Fibroblast of lung (primary cell): ENCODE measurements around the gene CPM. TPM values are rescaled to one million over a fixed set of nuclear protein-coding genes. Genes with fewer than 3 reads are reported as not detected.

Experiments
- DNase-seq, 2 donors: peaks; one replicate each; pipeline versions ENCODE4 v3.0.0 to v3.0.0-alpha.2; 2010; ENCODE audit warnings: low read depth in 2 of 2
- H2AFZ ChIP-seq: 2 replicates; pipeline ENCODE4 v1.5.1; 2012; ENCODE audit warnings: low read length, control low read depth, inconsistent platforms
- H3K27ac ChIP-seq: 2 replicates; pipeline ENCODE4 v1.5.1; 2011; ENCODE audit warnings: low read length, control low read depth; ENCODE audit not compliant: insufficient read depth
- H3K27me3 ChIP-seq: 2 replicates; pipeline ENCODE4 v1.5.1; 2011; ENCODE audit warnings: mild to moderate bottlenecking, low read length; ENCODE audit not compliant: control insufficient read depth, insufficient read depth
- H3K36me3 ChIP-seq: 2 replicates; pipeline ENCODE4 v1.5.1; 2011; ENCODE audit warnings: low read length; ENCODE audit not compliant: control insufficient read depth, insufficient read depth
- H3K4me1 ChIP-seq: 2 replicates; pipeline ENCODE4 v1.5.1; 2011; ENCODE audit warnings: low read length; ENCODE audit not compliant: control insufficient read depth, insufficient read depth; ENCODE audit errors: extremely low read depth
- H3K4me2 ChIP-seq: 2 replicates; pipeline ENCODE4 v1.5.1; 2011; ENCODE audit warnings: low read length, control low read depth; ENCODE audit not compliant: insufficient read depth; ENCODE audit errors: extremely low read depth
- H3K4me3 ChIP-seq, 4 experiments: fragments of 200-600 bp in 1 of 4; sonication (generic) in 1 of 4; replicated peaks in 1 of 4; 2 replicates each; pipeline ENCODE4 v1.5.1; 2011 to 2016; ENCODE audit warnings: low read length in 4 of 4, low read depth in 3 of 4, mild to moderate bottlenecking in 3 of 4, control low read depth in 2 of 4, inconsistent platforms in 1 of 4, mixed read lengths in 1 of 4; ENCODE audit not compliant: insufficient read depth in 1 of 4; ENCODE audit errors: control extremely low read depth in 1 of 4
- H3K79me2 ChIP-seq: 2 replicates; pipeline ENCODE4 v1.5.1; 2012; ENCODE audit warnings: mild to moderate bottlenecking, low read length, inconsistent platforms; ENCODE audit not compliant: control insufficient read depth, insufficient read depth
- H3K9ac ChIP-seq: 2 replicates; pipeline ENCODE4 v1.5.1; 2011; ENCODE audit warnings: mild to moderate bottlenecking, low read length, control low read depth; ENCODE audit not compliant: insufficient read depth
- H3K9me3 ChIP-seq: 2 replicates; pipeline ENCODE4 v1.5.1; 2012; ENCODE audit warnings: low read depth, low read length; ENCODE audit not compliant: control insufficient read depth, insufficient read depth
- H4K20me1 ChIP-seq: 2 replicates; pipeline ENCODE4 v1.5.1; 2011; ENCODE audit warnings: low read length; ENCODE audit not compliant: control insufficient read depth, insufficient read depth; ENCODE audit errors: extremely low read depth
- CTCF ChIP-seq, 2 donors: IDR thresholded peaks in 1 of 2; conservative IDR thresholded peaks in 1 of 2; 1 replicate in 1 of 2; 2 replicates in 1 of 2; pipeline ENCODE4 v1.5.1; 2011 to 2012; ENCODE audit warnings: low read length in 2 of 2, control low read depth in 1 of 2, inconsistent platforms in 1 of 2, low read depth in 1 of 2, mild to moderate bottlenecking in 1 of 2
- EZH2 ChIP-seq: IDR thresholded peaks from 2 replicates; pipeline ENCODE4 v1.5.1; 2012; ENCODE audit warnings: low read length, control low read depth, mild to moderate bottlenecking; ENCODE audit errors: missing control alignments
- polyA plus RNA-seq, 2 donors: library from polyadenylated mRNA; depleted of rRNA in 1 of 2; stranded (reverse) in 1 of 2; unstranded in 1 of 2; fragments of >200 nt; gene quantifications; 2 replicates each; pipeline ENCODE4 v1.2.1, GENCODE V29; 2011 to 2012; ENCODE audit warnings: missing spikeins in 1 of 2
- total RNA-seq: library from RNA; depleted of rRNA; stranded (reverse); fragments of >200 nt; gene quantifications from 2 replicates; pipeline ENCODE4 v1.2.1, GENCODE V29; 2014

CPM gene
- total and polyA plus RNA-seq, 2 donors (not counting 1 experiment from before 2014, with no cell fraction given), result 5.3 to 23.5 TPM

GRCh38 chr12:68888243-68888642, 44.7 kb downstream of the CPM start:
- H3K27me3 ChIP-seq, result no peaks in the 10 kb centered on the region
- no peak for TF ChIP-seq EZH2
- TF ChIP-seq CTCF (conservative IDR thresholded peaks at IDR 0.05 in 1 of 2, IDR thresholded peaks at IDR 0.05 in 1 of 2; ENCODE audit: low read depth in 1 of 2, low read length in 2 of 2), result no peak
- no peaks in the 10 kb centered on the region for H3K79me2 ChIP-seq
- no peak overlapping the region for H3K27ac ChIP-seq
- no peaks in the 10 kb centered on the region for H3K4me1 ChIP-seq
- DNase-seq, result no peak
- H3K4me3 ChIP-seq, result no peak overlapping the region
- no peak overlapping the region for H3K9ac ChIP-seq
- no peaks in the 10 kb centered on the region for H3K36me3 ChIP-seq
- H4K20me1 ChIP-seq, result no peaks in the 10 kb centered on the region
- no peaks in the 10 kb centered on the region for H3K9me3 ChIP-seq
- no peak overlapping the region for H3K4me2 ChIP-seq
- H2AFZ ChIP-seq, result no peak overlapping the region

- Histone ChIP-seq H3K27me3 (no peaks in the 10 kb centered on the region), H3K4me2 (no peak overlapping the region), H4K20me1 (no peaks in the 10 kb centered on the region), H3K9ac (no peak overlapping the region), H3K79me2 (no peaks in the 10 kb centered on the region), H3K9me3 (no peaks in the 10 kb centered on the region), H2AFZ (no peak overlapping the region), H3K27ac (no peak overlapping the region), H3K4me1 (no peaks in the 10 kb centered on the region), H3K4me3 (no peak overlapping the region), H3K36me3 (no peaks in the 10 kb centered on the region)
- DNase-seq, result no peak
- TF ChIP-seq CTCF (conservative IDR thresholded peaks at IDR 0.05 in 1 of 2, IDR thresholded peaks at IDR 0.05 in 1 of 2; ENCODE audit: low read depth in 1 of 2, low read length in 2 of 2) (no peak), EZH2 (no peak)
Measured at GRCh38 chr12:68887641-68888040, 45.3 kb downstream of the CPM start.

GRCh38 chr12:68886636-68887572, 46.1 kb downstream of the CPM start:
- Histone ChIP-seq H3K9ac (no peak overlapping the region), H2AFZ (no peak overlapping the region), H3K27ac (no peak overlapping the region), H4K20me1 (no peaks in the 10 kb centered on the region), H3K9me3 (no peaks in the 10 kb centered on the region), H3K36me3 (no peaks in the 10 kb centered on the region), H3K79me2 (no peaks in the 10 kb centered on the region), H3K4me3 (no peak overlapping the region), H3K4me1 (no peaks in the 10 kb centered on the region), H3K4me2 (no peak overlapping the region), H3K27me3 (no peaks in the 10 kb centered on the region)
- no peak for TF ChIP-seq EZH2
- no peak for TF ChIP-seq CTCF (conservative IDR thresholded peaks at IDR 0.05 in 1 of 2, IDR thresholded peaks at IDR 0.05 in 1 of 2; ENCODE audit: low read depth in 1 of 2, low read length in 2 of 2)
- DNase-seq, result no peak
